Measurements from ENCODE around the gene BABAM2.

The BABAM2 gene

DNA sequence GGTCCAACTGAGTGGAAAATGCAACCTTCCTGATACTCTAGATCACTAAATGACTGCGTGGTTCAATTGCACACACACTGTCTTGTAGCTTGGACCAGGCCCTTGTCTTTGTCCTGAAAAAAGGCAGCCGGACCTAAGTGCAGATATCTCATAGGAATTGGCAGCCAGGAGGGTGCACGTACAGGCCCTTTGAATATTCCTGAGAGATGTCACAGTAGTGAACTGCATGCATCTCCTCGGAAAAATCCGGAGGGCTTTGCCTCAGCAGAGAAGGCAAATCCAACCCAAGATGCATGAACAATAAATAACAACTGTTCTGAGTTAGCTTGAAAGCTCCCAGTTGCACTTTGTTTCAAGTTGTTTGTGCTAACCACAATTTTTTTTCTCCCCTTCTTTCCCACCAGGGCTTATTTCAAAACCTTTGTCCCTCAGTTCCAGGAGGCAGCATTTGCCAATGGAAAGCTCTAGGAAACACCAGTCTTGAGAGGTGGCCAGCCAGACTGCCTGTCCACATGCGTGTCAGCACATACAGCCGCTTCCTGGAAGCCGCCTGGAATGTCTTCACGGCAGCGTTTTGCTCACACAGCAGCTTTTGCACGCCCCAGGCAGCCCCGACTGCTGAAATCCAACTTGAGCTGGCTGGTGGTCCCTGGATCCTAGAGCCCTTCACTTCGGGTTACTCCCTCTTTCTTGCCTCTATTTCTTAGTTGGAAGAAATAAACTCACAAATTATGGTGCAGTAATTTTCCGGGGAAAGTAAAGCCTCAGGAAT is 447.7 kb downstream of the BABAM2 start:
- no peak for FAIRE-seq

DNA sequence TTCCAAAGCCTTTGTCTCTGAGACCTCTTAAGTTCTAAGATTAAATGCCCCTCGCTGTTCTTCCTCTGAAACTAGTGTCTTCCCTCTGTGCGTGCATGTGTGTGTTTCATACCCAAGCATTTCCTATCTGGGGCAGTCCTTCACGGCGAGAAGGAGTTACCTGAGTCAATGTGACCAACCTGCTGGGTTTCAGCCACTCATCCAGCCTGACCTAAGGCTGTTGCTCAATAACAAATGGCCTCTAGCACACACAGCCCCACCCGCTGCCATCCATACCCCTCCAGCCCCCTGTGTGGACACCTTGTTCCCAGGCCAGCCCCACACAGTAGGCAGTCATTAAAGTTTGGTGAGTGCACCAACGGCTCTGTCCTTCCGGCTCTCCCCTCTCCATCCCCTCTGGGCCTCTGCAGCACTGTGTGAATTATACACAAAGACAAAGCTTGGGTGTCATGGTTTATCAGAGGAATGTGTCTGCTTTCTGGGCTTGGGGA is 448.3 kb downstream of the BABAM2 start:
- FAIRE-seq = no peak

DNA sequence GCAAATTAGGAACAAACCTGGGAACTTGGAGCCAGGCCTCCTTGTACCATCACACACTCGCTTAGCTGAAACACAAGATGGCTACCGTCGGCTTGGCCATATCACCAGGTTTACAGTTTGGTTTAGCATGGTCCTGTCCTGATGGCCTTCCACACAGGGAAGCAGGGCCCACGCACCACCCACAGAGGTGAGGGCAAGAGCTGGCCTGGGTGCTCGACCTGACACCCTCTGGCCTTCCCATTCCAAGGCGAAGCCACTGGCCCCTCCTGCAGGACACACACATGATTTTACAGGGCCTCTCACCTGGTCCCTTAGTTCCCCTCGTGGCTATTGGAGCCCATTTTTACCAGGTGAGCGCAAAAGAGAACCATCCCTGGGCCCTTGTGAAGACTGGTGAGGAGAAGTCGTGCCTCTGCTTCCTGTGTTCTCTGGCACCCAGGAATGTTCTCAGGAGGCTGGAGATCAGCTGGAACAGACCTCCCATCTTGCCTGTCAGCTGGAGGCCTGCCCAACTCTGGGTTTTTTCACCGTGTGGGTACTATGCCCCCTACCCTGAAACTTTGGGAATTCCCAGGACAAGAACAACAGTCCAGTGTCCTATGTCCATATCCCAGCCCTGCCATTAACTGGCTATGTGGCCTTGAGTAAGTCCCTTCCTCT is 449.1 kb downstream of the BABAM2 start:
- no peak for FAIRE-seq

GRCh38 chr2:28340312-28341202 is 450.0 kb downstream of the BABAM2 start:
- FAIRE-seq = no peak

DNA sequence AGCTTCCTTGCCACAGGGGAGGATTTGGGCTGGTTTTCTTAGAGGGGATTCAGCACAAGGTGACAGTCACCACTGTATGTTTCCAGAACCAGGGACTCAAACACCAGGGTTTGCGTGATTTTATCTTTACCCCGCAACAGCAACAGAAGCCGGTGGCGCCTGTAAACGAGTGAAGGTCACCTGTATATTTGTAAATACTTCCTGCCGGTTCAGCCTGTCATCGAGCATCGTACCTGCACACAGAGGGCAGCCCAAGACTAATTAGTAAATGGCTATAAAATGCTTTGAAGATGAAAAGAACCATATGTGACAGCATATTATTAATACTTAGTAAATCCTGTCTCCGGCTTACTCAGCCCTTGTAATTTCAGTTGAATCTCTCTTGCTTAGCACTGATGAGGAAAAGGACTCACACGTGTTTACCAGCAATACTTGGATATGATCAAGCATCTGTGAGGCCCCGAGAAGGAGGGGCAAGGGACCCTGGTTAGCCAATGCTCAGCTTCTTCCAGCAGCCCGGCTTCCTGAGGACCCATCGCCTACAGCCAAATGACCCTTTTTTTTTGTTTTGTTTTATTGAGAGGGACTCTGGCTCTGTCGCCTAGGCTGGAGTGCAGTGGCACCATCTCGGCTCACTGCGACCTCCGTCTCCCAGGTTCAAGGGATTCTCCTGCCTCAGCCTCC is 450.8 kb downstream of the BABAM2 start:
- no peak for FAIRE-seq

- no peak for FAIRE-seq
These were observed 451.8 kb downstream of the BABAM2 start for GRCh38 chr2:28342081-28342967.

- no peak for FAIRE-seq
These were observed 452.8 kb downstream of the BABAM2 start for GRCh38 chr2:28343184-28343942.

- no peak for FAIRE-seq
These were observed 453.6 kb downstream of the BABAM2 start for GRCh38 chr2:28343971-28344715.

GRCh38 chr2:28344756-28345373 is 454.3 kb downstream of the BABAM2 start:
- no peak for FAIRE-seq

GRCh38 chr2:28345619-28346018 is 455.1 kb downstream of the BABAM2 start:
- FAIRE-seq = no peak

DNA sequence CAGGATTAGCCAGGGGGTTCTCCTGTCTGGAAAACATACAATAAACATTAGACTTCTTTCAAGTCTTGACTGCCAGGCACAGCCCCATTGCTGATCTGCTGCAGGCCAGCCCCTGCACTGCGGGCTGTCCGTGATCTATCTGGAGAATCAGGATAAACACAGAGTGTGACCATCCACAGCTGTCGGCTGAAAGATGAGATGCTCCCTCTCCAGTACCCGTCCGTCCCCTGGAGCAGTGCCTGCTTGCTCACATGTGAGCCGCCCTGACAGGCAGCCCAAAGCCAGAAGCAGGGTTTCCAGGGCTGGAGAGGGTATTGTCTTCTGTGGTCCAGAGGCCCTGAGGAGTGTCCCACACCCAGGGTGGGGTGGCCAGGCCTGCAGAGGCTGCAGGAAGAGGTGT is 456.1 kb downstream of the BABAM2 start:
- FAIRE-seq = no peak

DNA sequence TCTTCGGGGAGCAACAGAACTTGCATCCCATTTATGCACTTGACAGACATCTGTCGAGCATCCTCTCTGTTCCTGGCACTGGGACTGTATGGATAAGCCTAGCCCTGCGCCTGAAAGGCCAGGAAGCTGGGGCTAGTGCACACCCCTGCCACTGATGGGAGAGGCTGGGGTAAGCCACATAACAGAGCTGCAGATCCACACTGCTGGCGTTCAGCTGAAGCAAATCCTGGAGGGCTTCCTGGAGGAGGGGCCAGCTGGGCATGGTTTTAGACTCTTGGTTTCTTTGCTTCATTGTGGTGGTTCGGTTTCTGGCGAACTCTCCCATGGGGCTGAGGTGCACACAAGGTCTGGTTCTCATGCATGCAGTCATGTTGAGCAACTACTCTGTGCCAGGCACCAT is 456.7 kb downstream of the BABAM2 start:
- no peak for FAIRE-seq

DNA sequence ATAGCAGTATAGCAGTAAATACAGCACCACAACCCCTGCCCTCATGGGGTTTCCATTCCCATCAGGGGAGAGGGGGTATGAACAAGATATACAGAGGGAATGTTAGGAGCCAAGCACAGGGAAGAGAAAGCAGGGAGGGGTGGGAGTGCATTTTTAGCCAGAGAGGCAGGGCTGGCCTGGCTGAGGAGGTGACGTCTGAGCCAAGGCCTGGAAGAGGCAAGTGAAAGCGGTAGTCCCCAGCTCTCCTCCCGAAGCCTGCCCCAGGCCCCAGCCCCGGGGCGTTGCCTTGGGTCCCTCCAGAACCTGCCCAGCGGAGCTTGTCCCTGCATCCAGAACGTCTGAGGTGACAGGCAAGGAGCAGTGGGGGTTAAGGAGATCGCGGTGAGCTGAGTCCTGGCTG is 457.1 kb downstream of the BABAM2 start:
- FAIRE-seq = no peak

- no peak for FAIRE-seq
These were observed 457.6 kb downstream of the BABAM2 start for GRCh38 chr2:28348149-28348567.

- no peak for FAIRE-seq
These were observed 458.4 kb downstream of the BABAM2 start for GRCh38 chr2:28348921-28349320.

- FAIRE-seq = no peak
These were observed 459.1 kb downstream of the BABAM2 start for GRCh38 chr2:28349546-28350165.

GRCh38 chr2:28350196-28350595 is 459.7 kb downstream of the BABAM2 start:
- FAIRE-seq = no peak

- no peak for FAIRE-seq
These were observed 460.3 kb downstream of the BABAM2 start for GRCh38 chr2:28350791-28351285.

- FAIRE-seq = no peak
These were observed 461.1 kb downstream of the BABAM2 start for GRCh38 chr2:28351621-28352020.

Measured in islet of Langerhans (tissue), 1 donor.